ENCODE results near the gene FRAT1. TPM values are rescaled to one million over a fixed set of nuclear protein-coding genes. Genes with fewer than 3 reads are reported as not detected.
"Not testable (repeated sequence)": the region's sequence is repeated elsewhere in the genome, so short reads cannot be mapped to it uniquely, and the experiment has no call there.

FRAT1 gene
- total and polyA plus RNA-seq, 2 of the 8 experiments (the other 6 are each of a cell fraction or from before 2014, with no cell fraction given), result 1.9 to 5.2 TPM

GRCh38 chr10:97290076-97290475 is 29.0 kb upstream of the FRAT1 start:
- not testable (repeated sequence) for H3K9ac ChIP-seq (replicated peaks in 1 of 4; ENCODE audit: extremely low read depth in 1 of 4, low read depth in 3 of 4, low read length in 3 of 4); H4K5ac ChIP-seq (ENCODE audit: insufficient read length, low read depth, low read length); H3K56ac ChIP-seq (replicated peaks; ENCODE audit: insufficient read length, low read depth, low read length); H2BK120ac ChIP-seq (replicated peaks; ENCODE audit: low read depth, low read length); H3K23me2 ChIP-seq (ENCODE audit: low read depth, low read length); H4K8ac ChIP-seq (ENCODE audit: extremely low read depth, insufficient read depth, low read length); H4K20me1 ChIP-seq (replicated peaks in 1 of 2; ENCODE audit: control insufficient read depth in 1 of 2, insufficient read depth in 2 of 2, low read length in 2 of 2); H3K79me1 ChIP-seq (ENCODE audit: low read depth, low read length); H2AFZ ChIP-seq (ENCODE audit: low read length); H3K27ac ChIP-seq (ENCODE audit: low read depth, low read length); H3K36me3 ChIP-seq (ENCODE audit: control insufficient read depth in 2 of 4, insufficient read depth in 4 of 4, low read length in 3 of 4); H3K27me3 ChIP-seq (replicated peaks in 1 of 4; ENCODE audit: control insufficient read depth in 3 of 4, extremely low read depth in 1 of 4, insufficient read depth in 3 of 4, low read length in 3 of 4); H3K14ac ChIP-seq (ENCODE audit: insufficient read length); H3K4me1 ChIP-seq (replicated peaks in 1 of 4; ENCODE audit: control insufficient read depth in 3 of 4, insufficient read depth in 4 of 4, low read length in 3 of 4); H2AK5ac ChIP-seq (ENCODE audit: low read depth, low read length); H3K4me2 ChIP-seq (ENCODE audit: insufficient read depth in 1 of 2, low read depth in 2 of 2, low read length in 2 of 2); H3K18ac ChIP-seq (ENCODE audit: extremely low read depth, low read length); H4K91ac ChIP-seq (replicated peaks; ENCODE audit: insufficient read length, low read length); H2BK5ac ChIP-seq (ENCODE audit: low read depth, low read length); DNase-seq (ENCODE audit: low read depth in 1 of 2, low spot score in 2 of 2); H3K4me3 ChIP-seq (ENCODE audit: extremely low read depth in 1 of 4, insufficient read depth in 2 of 4, low read depth in 3 of 4, low read length in 4 of 4); H2BK15ac ChIP-seq (ENCODE audit: low read length); H3K4ac ChIP-seq (replicated peaks; ENCODE audit: insufficient read length, low read depth, low read length); H2BK12ac ChIP-seq (ENCODE audit: low read depth, low read length); H3K23ac ChIP-seq (ENCODE audit: insufficient read length); H3K9me3 ChIP-seq (ENCODE audit: insufficient read depth in 2 of 2, low read depth in 1 of 2, low read length in 1 of 2); FAIRE-seq; H2BK20ac ChIP-seq (ENCODE audit: low read length)
- POLR2A ChIA-PET (ENCODE audit: partially characterized antibody), result interaction anchor here (1.2 to 3.4 kb wide), 2 partner anchors 11 to 56 kb away, joined by 3 to 16 read pairs; no protein-coding TSS in a partner anchor
- CTCF ChIA-PET (ENCODE audit: partially characterized antibody), result interaction anchor here (1.1 to 3.6 kb wide), 3 partner anchors 9 to 63 kb away, joined by 3 to 17 read pairs (median 4); no protein-coding TSS in a partner anchor
- peaks cover 0 to 25% of the 10 kb centered on the region in 2 experiments; a peak in 2 of 4 replicates for H3K79me2 ChIP-seq (ENCODE audit: control insufficient read depth in 1 of 2, insufficient read depth in 2 of 2, low read length in 2 of 2)
- 95% methylated on average over 13 of the region's 13 CpGs; no CpG with 5 or more reads in 1 of the 2 experiments for WGBS, 2 experiments (ENCODE audit: extremely low coverage in 1 of 2, insufficient coverage in 1 of 2, insufficient read length in 1 of 2, insufficient replicate concordance in 2 of 2, low coverage in 1 of 2, low lambda C conversion rate in 2 of 2, missing lambda C conversion rate in 1 of 2)

Data from H1 (cell line).